DOHH2 (cell line): ENCODE measurements around the gene REPIN1.
A peak's percentile ranks its signal among the peaks of the same experiment; 100 is the strongest.

Experiments used
- H3F3A ChIP-seq: fragments of 200-600 bp; sonication (generic), shearing (Covaris generic); 2 replicates; pipeline ENCODE4 v1.6.0; 2016; ENCODE audit warnings: antibody characterized with exemption, mild to moderate bottlenecking; ENCODE audit not compliant: control insufficient read depth, insufficient read depth
- H3K27ac ChIP-seq: fragments of 200-600 bp; sonication (generic); 2 replicates; pipeline ENCODE4 v1.5.1; 2014; ENCODE audit warnings: low read depth, mild to moderate bottlenecking, low read length, moderate library complexity
- H3K27me3 ChIP-seq: fragments of 200-600 bp; sonication (generic); 2 replicates; pipeline ENCODE4 v1.6.1; 2014; ENCODE audit warnings: mild to moderate bottlenecking, low read length, mixed read lengths; ENCODE audit not compliant: control insufficient read depth
- H3K36me3 ChIP-seq: fragments of 200-600 bp; sonication (generic); 2 replicates; pipeline ENCODE4 v1.6.1; 2014; ENCODE audit warnings: mild to moderate bottlenecking, low read length, moderate library complexity, mixed read lengths; ENCODE audit not compliant: control insufficient read depth
- H3K4me1 ChIP-seq: fragments of 200-600 bp; sonication (generic); 2 replicates; pipeline ENCODE4 v1.6.1; 2014; ENCODE audit warnings: mild to moderate bottlenecking, low read length, mixed read lengths; ENCODE audit not compliant: control insufficient read depth
- H3K4me2 ChIP-seq: fragments of 200-600 bp; sonication (generic); 2 replicates; pipeline ENCODE4 v1.6.0; 2014; ENCODE audit warnings: mild to moderate bottlenecking, low read length, moderate library complexity
- H3K4me3 ChIP-seq: fragments of 200-600 bp; sonication (generic); 2 replicates; pipeline ENCODE4 v1.5.1; 2014; ENCODE audit warnings: mild to moderate bottlenecking, low read length, mixed read lengths
- H3K79me2 ChIP-seq: fragments of 200-600 bp; sonication (generic); 2 replicates; pipeline ENCODE4 v1.6.1; 2014; ENCODE audit warnings: mild to moderate bottlenecking, low read length, mixed read lengths; ENCODE audit not compliant: control insufficient read depth
- H3K9me2 ChIP-seq: fragments of 200-600 bp; sonication (generic); replicated peaks from 2 replicates; pipeline ENCODE4 v1.6.1; 2014; ENCODE audit warnings: mild to moderate bottlenecking, low read length, mixed read lengths; ENCODE audit not compliant: control insufficient read depth
- H3K9me3 ChIP-seq: fragments of 200-600 bp; sonication (generic); 2 replicates; pipeline ENCODE4 v1.6.1; 2014; ENCODE audit warnings: antibody characterized with exemption, low read length, mixed read lengths; ENCODE audit not compliant: control insufficient read depth, insufficient read depth
- H4K20me1 ChIP-seq: fragments of 200-600 bp; sonication (generic); 2 replicates; pipeline ENCODE4 v1.6.0; 2014; ENCODE audit warnings: low read depth, mild to moderate bottlenecking, antibody characterized with exemption, low read length, moderate library complexity; ENCODE audit not compliant: control insufficient read depth, insufficient read depth
- EZH2phosphoT487 ChIP-seq: fragments of 200-600 bp; sonication (generic); IDR thresholded peaks from 2 replicates; pipeline ENCODE4 v1.6.1; 2017; ENCODE audit warnings: borderline replicate concordance, mild to moderate bottlenecking, antibody characterized with exemption, low read length, moderate library complexity, mixed read lengths
- TF ChIP-seq, protein P1 (sequence below): fragments of 200-600 bp; sonication (generic); IDR thresholded peaks from one replicate; pipeline ENCODE4 v1.5.1; 2014; ENCODE audit warnings: antibody characterized with exemption, mild to moderate bottlenecking, low read depth, low read length; ENCODE audit not compliant: poor library complexity, severe bottlenecking

Gene REPIN1

DNA sequence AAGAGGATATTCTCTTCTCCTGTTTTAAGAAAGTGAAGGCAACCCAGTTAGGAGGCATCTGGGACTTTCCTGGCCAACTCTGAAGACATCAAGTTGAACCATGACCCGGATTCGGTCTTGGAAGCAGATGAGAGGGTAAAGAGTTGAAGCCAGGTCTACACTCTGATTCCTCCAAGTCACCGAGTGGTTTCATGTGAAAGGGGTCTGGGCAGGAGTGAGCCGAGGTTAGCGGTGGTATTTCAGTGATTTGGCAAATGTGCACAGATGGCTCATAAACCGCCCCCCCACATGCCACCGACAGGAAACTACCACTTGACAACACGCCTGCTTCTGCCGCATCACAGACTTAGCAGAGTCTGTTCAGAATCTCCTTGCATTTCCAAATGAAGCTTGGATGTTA, 11.4 kb upstream of the REPIN1 start:
- Histone ChIP-seq H3K4me2 (peak overlapping the region; percentile 47), H4K20me1 (no peaks in the 10 kb centered on the region), H3K36me3 (no peaks in the 10 kb centered on the region), H3K4me3 (peak overlapping the region; percentile 26; the same call in 1 of the 2 replicates), H3K27ac (peak overlapping the region; percentile 21; the same call in 1 of the 2 replicates), H3F3A (peaks cover 19% of the 10 kb centered on the region), H3K9me3 (no peaks in the 10 kb centered on the region), H3K9me2 (no peaks in the 10 kb centered on the region), H3K27me3 (no peaks in the 10 kb centered on the region), H3K79me2 (no peaks in the 10 kb centered on the region), H3K4me1 (peaks cover 47% of the 10 kb centered on the region)
- TF ChIP-seq, protein P1, sequence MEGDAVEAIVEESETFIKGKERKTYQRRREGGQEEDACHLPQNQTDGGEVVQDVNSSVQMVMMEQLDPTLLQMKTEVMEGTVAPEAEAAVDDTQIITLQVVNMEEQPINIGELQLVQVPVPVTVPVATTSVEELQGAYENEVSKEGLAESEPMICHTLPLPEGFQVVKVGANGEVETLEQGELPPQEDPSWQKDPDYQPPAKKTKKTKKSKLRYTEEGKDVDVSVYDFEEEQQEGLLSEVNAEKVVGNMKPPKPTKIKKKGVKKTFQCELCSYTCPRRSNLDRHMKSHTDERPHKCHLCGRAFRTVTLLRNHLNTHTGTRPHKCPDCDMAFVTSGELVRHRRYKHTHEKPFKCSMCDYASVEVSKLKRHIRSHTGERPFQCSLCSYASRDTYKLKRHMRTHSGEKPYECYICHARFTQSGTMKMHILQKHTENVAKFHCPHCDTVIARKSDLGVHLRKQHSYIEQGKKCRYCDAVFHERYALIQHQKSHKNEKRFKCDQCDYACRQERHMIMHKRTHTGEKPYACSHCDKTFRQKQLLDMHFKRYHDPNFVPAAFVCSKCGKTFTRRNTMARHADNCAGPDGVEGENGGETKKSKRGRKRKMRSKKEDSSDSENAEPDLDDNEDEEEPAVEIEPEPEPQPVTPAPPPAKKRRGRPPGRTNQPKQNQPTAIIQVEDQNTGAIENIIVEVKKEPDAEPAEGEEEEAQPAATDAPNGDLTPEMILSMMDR = no peak
- TF ChIP-seq EZH2phosphoT487 = no peak

DNA sequence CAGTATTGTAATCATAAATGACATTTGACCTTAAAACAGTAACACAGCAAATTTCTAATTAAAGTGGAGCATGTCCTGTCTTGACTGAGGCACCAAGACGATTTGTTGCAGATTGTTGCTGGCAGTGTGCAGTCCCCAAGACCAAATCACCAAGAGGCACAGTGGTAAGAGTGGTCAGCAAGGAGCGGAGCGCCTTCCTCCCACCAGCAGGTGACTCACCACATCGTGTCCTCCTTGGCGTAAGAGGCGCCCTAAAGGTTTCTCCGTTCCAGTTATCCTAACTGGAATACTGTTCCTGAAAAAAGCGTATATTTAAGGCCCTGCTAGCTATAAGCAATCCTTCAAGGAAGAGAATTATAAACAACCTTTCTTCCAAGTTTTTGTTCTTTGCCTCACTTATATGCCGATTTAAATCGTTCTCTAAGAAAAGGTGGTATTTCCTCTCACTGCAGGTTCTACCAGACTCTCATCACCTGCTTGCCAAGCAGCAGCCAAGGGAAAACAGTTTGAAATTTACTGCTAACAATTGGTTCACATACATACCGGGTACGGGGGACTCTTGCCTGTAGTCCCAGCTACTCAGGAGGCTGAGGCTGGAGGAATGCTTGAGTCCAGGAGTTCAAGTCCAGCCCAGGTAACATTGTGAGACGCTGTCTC, 10.7 kb upstream of the REPIN1 start:
- H3K9me2 ChIP-seq = no peaks in the 10 kb centered on the region
- H3K27me3 ChIP-seq = no peaks in the 10 kb centered on the region
- TF ChIP-seq EZH2phosphoT487 = no peak
- TF ChIP-seq, protein P1 = no peak
- peaks cover 53% of the 10 kb centered on the region for H3K4me1 ChIP-seq
- H4K20me1 ChIP-seq = no peaks in the 10 kb centered on the region
- peaks cover 19% of the 10 kb centered on the region for H3F3A ChIP-seq
- peak overlapping the region; percentile 21; the same call in 1 of the 2 replicates for H3K27ac ChIP-seq
- H3K4me2 ChIP-seq = peak overlapping the region; percentile 47
- no peaks in the 10 kb centered on the region for H3K36me3 ChIP-seq
- no peaks in the 10 kb centered on the region for H3K79me2 ChIP-seq
- peak overlapping the region; percentile 26; the same call in 1 of the 2 replicates for H3K4me3 ChIP-seq
- no peaks in the 10 kb centered on the region for H3K9me3 ChIP-seq

DNA sequence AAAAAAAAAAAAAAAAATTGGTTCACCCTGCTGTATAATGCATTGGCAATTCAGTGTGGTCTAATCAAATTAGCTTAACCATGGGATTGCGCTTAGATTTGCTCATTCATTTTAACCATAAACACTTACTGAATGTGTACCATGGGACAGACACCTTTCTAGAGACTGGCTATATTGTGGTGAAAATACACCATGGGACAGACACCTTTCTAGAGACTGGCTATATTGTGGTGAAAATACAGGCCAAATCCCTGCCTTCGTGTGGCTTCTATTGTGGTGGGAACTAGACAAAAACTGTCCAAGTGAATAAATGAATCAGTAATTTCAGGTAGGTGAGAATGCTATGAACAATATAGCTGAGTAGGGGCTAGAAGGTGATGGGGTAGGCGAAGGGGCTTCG, 10.2 kb upstream of the REPIN1 start:
- Histone ChIP-seq H3K27ac (no peak overlapping the region), H3K4me1 (peaks cover 59% of the 10 kb centered on the region), H3F3A (peaks cover 19% of the 10 kb centered on the region), H3K79me2 (no peaks in the 10 kb centered on the region), H3K4me3 (no peak overlapping the region), H4K20me1 (no peaks in the 10 kb centered on the region), H3K9me2 (no peaks in the 10 kb centered on the region), H3K36me3 (no peaks in the 10 kb centered on the region), H3K9me3 (no peaks in the 10 kb centered on the region), H3K4me2 (no peak overlapping the region), H3K27me3 (no peaks in the 10 kb centered on the region)
- TF ChIP-seq, protein P1 = no peak
- no peak for TF ChIP-seq EZH2phosphoT487
